Activated naive CD4-positive, alpha-beta T cell treated with Interleukin-2 at 50 U/mL for 16 hours (primary cell): ENCODE measurements around the gene C2orf76.
"Not testable (repeated sequence)": the region's sequence is repeated elsewhere in the genome, so short reads cannot be mapped to it uniquely, and the experiment has no call there.

Source experiments
- DNase-seq: peaks from one replicate; pipeline ENCODE4 v3.0.0-alpha.2; 2020

Gene C2orf76

DNA sequence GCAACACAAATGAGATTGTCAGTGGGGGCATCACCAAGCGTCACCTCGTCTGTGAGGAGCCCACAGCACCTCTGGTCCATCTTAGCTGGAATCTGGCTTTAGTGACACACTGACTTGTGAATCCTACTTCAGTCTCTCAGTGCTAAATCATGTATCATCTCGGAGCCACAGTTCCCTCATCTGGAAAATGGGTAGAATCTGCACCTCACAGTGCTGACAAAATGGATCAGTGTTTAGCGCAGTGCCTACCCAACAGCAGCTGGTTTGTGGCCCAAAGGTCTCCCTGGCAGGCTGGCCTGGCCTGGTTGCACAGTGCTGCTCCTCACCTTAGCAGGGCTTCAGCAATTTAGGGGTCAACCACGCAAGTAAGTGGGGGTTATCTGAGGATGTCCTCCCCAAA is 10.2 kb upstream of the C2orf76 start:
- DNase-seq, result no peak

DNA sequence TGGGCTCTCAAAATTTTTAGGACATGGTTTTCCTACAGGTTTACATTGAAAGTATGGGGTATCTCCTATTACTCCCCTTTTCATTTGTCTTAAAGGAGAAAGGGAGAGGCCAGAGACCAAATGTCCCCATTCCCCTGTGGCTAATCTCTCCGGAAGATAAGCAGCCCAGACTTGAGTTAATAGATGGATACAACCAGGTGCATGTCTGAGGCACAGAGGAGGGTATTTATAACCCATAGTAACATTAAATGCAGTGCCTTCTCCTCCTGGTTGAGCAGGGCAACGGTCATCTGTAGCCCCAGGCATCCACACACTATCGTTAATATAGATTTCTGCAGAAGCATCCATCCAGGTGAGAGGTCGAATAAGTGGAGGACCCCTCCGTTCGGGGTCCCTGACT is 9.8 kb upstream of the C2orf76 start:
- not testable (repeated sequence) for DNase-seq

DNA sequence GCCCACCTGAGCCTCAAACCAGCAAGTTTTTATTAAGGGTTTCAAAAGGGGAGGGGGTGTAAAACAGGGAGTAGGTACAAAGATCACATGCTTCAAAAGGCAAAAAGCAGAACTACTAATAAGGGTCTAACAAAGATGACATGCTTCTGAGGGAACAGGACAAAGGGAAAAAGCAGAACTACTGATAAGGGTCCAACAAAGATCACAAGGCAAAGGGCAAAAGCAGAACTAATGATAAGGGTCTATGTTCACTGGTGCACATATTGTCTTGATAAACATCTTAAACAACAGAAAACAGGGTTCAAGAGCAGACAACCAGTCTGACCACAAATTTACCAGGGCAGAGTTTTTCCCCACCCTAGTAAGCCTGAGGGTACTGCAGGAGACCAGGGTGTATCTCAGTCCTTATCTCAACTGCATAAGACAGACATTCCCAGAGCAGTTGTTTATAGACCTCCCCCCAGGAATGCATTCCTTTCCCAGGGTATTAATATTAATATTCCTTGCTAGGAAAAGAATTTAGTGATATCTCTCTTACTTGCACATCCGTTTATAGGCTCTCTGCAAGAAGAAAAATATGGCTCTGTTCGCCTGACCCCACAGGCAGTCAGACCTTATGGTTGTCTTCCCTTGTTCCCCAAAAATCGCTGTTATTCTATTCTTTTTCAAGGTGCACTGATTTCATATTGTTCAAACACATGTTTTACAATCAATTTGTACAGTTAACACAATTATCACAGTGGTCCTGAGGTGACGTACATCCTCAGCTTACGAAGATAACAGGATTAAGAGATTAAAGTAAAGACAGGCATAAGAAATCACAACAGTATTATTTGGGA is 7.5 kb upstream of the C2orf76 start:
- DNase-seq, result not testable (repeated sequence)

- DNase-seq, result no peak
Observed at GRCh38 chr2:119372778-119373568, 6.3 kb upstream of the C2orf76 start.

DNA sequence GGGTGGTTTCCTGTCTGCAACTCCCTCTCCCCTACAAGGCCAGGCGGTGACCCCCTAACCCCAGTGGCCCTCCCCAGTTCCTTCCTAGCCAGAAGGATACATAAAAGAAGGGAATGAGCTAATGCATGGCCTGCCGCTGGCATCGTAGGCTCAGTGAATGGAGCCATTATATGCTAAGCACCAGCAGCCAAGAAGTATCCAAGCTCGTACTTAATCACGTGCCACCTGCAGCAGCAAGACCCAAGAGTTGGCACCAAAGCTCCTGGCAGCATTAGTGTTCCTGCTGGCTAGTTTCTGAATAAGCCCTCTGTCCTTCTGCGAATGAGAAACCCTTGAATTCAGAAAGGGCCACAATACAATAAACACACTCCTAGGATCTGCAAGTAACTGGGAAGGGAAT is 4.5 kb upstream of the C2orf76 start:
- DNase-seq, result no peak

DNA sequence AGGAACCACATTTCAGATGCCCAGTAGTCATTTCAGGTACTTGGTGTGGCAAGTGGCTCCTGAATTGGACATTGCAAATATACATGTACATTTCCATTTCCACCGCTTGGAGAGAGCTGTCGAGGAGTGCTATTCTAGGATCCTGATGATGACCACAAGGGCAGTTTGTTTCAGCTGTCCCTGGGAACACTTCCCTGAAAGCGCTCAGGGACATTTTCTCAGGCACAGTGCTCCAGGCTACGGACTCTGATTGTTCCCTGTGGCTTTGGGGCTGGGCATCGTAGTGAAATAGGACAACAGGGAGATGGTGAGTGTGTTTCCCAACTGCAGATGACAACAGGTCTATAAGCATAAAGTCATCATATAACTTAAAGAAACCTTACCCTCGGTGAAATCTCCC is 3.2 kb upstream of the C2orf76 start:
- DNase-seq, result no peak

DNA sequence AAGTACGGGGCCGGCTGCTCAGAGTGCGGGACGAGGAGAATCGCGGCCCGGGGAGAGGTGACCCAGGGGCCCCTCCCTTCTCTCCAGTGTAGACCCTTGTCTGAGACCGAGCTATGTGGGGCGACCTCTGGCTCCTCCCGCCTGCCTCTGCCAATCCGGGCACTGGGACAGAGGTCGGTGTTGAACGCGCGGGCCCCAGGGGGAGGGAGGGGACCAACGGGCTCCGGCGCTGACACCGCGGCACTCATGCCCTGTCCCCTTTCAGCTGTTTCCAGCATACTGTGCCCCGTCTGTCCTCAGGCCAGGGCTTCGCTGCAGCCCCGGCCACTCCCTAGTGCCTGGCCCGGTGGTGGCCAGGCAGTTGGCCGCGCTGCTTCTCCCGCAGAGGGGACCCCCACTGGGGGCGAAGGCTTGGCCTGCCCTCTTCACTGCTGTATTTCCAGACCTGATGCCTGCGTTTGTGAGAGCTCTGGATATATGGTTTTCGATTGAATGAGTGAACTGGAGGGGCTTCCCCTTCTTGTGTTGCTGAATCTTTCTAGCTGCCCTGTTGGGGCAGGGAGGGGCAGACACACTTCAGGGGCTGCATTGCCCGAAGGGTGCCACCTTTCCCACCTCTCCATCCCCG is 952 bp upstream of the C2orf76 start:
- peak; percentile 55 for DNase-seq

DNA sequence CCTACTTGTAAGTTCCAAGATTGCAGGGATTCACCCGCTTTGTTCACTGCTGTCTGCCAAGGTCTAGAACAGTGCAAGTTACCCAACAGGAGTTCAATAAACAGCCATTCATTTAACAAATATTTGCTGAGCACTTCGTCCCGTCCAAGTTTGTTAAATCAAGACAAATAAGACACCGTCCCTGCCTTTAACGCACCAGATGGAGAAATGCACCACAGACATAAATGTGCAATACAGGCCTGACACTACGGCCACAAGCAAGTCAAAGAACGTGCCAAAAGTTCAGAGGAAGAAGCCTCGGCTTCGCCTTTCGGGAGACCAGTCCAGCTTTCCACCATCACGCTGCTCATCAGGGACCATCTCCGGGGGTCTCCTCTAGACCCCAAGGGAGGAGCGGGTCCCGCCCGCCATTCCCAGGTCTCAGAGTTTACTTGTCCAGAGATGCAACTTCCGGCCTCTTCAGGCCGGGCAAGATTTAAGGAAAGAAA is 429 bp downstream of the C2orf76 start:
- no peak for DNase-seq

DNA sequence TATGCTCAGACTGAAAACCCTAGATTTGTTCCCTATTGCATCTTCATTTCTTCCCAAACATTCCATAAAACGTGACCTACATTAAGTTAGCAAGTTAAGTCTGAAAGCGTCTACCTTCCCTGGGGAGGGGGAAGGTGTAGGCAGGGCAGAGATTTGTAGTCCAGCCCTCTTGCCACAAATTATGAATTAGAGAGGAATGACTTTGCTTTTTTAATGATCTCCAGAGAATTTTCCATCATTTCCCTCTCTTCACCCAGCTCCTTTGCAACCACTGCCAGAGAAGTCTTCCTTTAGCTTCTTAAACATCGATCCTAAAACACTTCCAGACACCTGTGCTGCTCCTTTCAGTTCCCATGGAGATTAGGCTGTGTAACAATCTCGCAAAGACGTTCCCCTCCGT is 1.2 kb downstream of the C2orf76 start:
- DNase-seq, result no peak

- DNase-seq, result no peak
Observed at GRCh38 chr2:119364798-119365197, 1.8 kb downstream of the C2orf76 start.

DNA sequence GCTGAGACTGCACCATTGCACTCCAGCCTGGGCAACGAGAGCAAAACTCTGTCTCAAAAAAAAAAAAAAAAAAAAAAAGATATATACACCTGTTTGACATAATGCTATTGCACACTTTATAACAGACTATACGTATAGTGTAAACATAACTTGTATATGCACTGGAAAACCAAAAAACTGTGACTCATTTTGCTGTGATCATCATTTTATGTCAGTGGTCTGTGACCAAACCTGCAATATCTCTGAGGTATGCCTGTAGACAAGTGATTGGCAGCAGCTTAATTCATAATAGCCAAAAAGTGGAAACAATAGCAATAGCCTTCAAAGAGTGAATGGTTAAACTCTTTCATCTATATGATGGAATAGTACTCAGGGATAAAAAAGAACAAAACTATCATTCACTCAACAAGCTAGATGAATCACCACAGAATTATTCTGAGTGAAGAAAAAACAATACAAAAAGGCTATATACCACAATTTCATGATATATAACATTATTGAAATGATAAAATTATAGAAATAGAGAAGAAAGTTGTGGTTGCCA is 6.1 kb downstream of the C2orf76 start:
- DNase-seq, result no peak

- no peak for DNase-seq
Observed at GRCh38 chr2:119359774-119360173, 6.9 kb downstream of the C2orf76 start.

DNA sequence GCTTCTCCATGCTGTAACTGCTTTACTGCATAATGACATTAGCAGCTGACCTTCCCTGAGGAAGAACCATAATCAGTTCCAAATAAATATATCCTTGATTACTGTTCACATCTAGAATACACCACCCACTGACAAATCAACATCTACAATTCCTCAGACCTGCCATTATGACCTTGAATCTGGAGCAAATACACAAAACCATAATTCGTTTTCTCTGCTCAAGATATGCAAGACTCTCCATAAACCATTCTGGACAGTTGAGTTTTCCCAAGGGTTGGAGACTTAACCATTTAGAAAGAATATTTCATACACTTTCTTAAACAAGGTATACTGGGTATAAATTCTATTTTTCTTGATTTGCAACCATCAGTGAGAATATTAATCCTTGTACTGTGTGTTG is 11.8 kb downstream of the C2orf76 start:
- DNase-seq, result no peak

- DNase-seq, result no peak
Observed at GRCh38 chr2:119352357-119352756, 14.3 kb downstream of the C2orf76 start.

DNA sequence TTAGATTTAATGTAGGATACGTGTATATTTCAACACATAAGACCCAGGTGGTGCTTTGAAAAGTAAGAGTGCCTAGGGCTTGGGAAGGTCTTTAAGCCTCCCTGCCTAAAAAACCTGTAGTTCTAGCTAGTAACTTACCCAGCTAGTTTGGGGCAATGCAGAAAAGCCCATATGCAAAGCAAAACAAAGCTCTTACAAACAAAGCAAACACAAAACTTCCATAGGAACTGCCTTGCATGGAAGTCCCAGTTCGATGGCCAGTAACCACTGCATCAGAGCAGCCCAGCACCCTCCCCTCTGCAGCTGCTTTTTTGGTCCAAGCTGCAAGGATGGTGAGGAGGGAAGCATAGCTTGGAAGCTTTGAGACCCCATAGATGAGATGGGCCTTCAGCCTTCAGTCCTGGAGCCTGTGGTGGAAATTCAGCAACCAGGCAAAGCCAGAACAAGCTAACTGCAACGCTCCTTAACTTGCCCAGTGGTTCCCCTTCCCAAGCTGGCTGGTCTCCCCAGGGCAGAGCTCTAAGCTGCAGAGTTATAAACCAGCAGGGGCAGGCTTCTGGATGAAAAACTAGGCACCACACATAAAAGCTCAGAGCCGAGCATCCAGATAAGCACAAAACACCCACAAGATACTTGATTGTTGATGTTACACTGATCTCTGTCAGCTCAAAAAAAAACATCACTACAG is 16.2 kb downstream of the C2orf76 start:
- no peak for DNase-seq

GRCh38 chr2:119349289-119349688 is 17.3 kb downstream of the C2orf76 start:
- DNase-seq, result no peak

DNA sequence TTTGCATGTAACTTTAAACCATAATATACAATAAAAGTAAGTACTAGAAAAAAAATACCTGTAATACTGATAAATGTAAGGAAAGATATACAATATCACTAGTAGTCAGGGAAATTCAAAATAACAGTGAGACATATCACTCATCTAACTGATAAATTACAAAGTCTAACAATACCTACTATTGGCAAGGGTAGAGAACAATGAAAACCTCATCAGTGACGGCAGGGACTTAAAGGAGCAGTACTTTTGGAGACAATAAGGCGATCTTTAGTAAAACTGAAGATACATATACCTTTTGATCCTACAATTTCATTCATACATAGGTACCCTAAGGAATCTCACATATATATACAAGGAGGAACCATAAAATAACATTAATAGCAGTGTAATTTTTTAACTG is 24.9 kb downstream of the C2orf76 start:
- DNase-seq, result no peak

- no peak for DNase-seq
Observed at GRCh38 chr2:119339562-119339923, 27.1 kb downstream of the C2orf76 start.

DNA sequence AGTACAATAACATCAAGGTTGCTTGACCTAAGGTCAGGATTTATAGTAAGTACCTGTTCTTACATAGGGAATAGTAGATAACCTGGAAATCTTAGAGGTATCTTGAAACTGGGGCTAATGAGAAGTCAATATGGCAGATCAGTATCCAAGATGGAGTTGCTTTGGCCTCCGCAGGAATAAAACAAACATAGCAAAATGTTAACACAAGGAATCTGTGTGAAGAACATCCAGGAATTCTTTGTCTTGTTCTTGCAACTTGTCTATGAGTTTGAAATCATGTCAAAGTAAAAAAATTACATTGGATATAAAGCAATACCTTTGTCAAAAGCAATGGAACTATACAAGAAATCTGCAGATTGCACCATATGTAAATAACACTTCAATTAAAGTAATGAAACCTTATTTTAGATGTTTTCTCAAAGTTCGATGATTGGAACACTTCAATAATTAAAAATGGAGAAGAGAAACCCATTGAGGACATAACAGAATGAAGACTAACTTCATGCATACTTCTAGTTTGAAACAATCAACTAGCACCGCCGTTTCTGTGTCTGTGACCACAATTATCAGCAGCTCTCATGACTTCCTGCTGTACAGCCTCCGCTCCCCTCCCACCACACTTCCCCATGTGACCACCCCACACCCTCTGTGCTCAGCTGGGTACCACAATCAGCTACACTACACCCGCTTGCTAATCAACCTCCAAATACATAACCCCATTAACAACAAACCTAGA is 27.6 kb downstream of the C2orf76 start:
- DNase-seq, result peak; percentile 21

DNA sequence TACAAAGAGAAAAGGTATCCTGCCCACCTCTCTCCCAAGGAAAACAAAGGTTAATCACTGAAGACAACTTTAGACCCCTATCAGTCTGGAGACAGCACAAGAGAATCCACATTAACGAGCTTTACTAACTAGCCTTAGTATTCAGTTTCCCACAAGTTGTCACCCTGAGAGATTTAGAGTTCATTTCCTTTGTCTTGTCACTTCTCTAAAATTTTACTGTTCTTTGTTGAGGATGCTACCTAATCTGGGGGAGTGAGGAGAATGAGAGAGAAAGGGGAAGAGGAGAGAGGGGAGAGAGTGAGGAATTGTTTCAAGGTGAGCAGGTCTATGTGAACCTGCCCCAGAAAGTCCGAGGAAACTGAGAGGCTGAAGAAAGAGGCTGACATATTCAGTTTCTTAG is 28.4 kb downstream of the C2orf76 start:
- DNase-seq, result no peak

- DNase-seq, result no peak
Observed at GRCh38 chr2:119337749-119338148, 28.9 kb downstream of the C2orf76 start.

- DNase-seq, result no peak
Observed at GRCh38 chr2:119333833-119334232, 32.8 kb downstream of the C2orf76 start.
